Lower lobe of right lung (tissue), 2 donors: ENCODE data around the gene ACKR3. TPM values are rescaled to one million over a fixed set of nuclear protein-coding genes. Genes with fewer than 3 reads are reported as not detected.

ENCODE experiments used
- ATAC-seq, 2 donors: fragments of 200-7000 bp; cut with Tn5 transposase; one replicate each; pipeline ENCODE4 v1.9.1; 2020 to 2022; ENCODE audit warnings: mild to moderate bottlenecking in 2 of 2, moderate library complexity in 2 of 2
- DNase-seq: peaks from one replicate; pipeline ENCODE4 v3.0.0-alpha.2; 2020
- H3K27ac ChIP-seq: fragments of 200-600 bp; one replicate; pipeline ENCODE4 v1.8.0; 2022
- H3K27me3 ChIP-seq: fragments of 200-600 bp; one replicate; pipeline ENCODE4 v1.8.0; 2022; ENCODE audit warnings: low read depth
- H3K36me3 ChIP-seq: fragments of 200-600 bp; one replicate; pipeline ENCODE4 v1.8.0; 2022; ENCODE audit warnings: mild to moderate bottlenecking
- H3K4me1 ChIP-seq: fragments of 200-600 bp; one replicate; pipeline ENCODE4 v1.8.0; 2022
- H3K4me3 ChIP-seq: fragments of 200-600 bp; one replicate; pipeline ENCODE4 v1.8.0; 2022; ENCODE audit warnings: mild to moderate bottlenecking
- H3K9me3 ChIP-seq: fragments of 200-600 bp; one replicate; pipeline ENCODE4 v1.8.0; 2022
- intact Hi-C: fragments of 100-400 bp; cut with DNase I; formaldehyde crosslinking; loops from one replicate; pipeline ENCODE4 v1.11.0; 2022
- total RNA-seq: library from RNA; stranded (reverse); fragmentation: NEBNext Ultra II Directional; extraction: Animal tissue kit (Norgen Biotek cat#: 25700); gene quantifications from one replicate; pipeline ENCODE4 v1.2.1, GENCODE V29; 2021
- TF ChIP-seq, protein P1 (sequence below): fragments of 200-600 bp; IDR thresholded peaks from one replicate; pipeline ENCODE4 v1.8.0; 2022; ENCODE audit warnings: antibody characterized with exemption, mild to moderate bottlenecking
- donor health status: DM: no; HTN: yes; CAD: no; lungs with severe emphysema.

Gene ACKR3
- total RNA-seq, 1 donor from 2014 or later = 12.6 TPM

DNA sequence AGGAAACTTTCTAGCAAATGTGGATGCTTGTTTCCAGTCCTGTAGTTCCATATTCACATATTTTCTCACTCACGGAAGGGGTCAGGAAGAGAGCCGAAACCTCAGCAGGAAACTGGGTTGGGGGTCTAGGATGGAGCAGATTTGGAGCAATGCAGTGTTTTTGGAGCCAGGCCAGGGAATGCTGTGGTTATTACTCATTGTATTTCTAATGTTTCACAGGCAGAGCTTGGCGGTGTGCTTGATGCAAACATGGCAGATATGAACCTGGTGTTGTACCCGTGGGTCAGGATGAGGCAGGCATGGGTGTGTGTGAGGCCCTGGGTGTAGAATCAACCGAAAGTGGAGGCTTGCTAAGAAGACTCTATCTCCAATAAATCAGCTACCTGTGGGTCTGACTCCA, 34.6 kb upstream of the ACKR3 start:
- H3K36me3 ChIP-seq = no peaks in the 10 kb centered on the region
- TF ChIP-seq, protein P1, sequence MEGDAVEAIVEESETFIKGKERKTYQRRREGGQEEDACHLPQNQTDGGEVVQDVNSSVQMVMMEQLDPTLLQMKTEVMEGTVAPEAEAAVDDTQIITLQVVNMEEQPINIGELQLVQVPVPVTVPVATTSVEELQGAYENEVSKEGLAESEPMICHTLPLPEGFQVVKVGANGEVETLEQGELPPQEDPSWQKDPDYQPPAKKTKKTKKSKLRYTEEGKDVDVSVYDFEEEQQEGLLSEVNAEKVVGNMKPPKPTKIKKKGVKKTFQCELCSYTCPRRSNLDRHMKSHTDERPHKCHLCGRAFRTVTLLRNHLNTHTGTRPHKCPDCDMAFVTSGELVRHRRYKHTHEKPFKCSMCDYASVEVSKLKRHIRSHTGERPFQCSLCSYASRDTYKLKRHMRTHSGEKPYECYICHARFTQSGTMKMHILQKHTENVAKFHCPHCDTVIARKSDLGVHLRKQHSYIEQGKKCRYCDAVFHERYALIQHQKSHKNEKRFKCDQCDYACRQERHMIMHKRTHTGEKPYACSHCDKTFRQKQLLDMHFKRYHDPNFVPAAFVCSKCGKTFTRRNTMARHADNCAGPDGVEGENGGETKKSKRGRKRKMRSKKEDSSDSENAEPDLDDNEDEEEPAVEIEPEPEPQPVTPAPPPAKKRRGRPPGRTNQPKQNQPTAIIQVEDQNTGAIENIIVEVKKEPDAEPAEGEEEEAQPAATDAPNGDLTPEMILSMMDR = no peak
- intact Hi-C loops = no loop called here
- no peak overlapping the region for H3K4me3 ChIP-seq
- no peaks in the 10 kb centered on the region for H3K4me1 ChIP-seq
- H3K27me3 ChIP-seq = no peaks in the 10 kb centered on the region
- no peak overlapping the region for H3K27ac ChIP-seq
- DNase-seq (no peak), ATAC-seq (no peak)
- H3K9me3 ChIP-seq = no peaks in the 10 kb centered on the region

DNA sequence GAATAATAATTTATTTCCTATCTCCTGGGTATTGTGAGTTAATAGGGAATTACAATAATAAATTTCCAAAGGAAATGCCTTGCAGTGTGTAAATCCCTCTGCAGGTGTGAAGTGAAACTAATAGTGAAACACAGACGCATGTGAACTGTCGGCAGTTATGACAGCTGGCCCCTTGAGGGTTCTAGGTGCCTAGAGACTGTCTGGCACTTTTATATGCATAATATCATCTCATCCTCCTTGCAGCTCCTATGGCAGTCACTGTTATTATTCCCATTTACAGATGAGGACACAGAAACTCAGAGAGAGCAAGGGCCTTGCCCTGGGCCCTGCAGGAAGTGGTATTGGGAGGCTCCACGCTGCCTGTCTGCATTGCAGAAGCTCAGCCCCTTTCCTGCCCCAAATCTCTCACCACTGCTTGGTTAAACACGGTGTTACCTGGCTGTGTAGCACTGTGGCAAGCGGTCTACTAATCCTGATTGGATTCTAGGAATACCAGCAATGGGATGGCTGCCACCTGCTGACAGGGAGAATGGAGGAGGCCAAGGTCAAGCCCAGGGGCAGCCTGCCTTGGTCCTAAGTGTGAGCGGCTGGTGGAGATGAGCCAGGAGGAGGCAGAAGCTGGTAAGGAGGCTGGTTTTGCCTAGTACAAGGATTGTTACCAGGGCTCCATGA, 32.8 kb upstream of the ACKR3 start:
- H3K27me3 ChIP-seq = no peaks in the 10 kb centered on the region
- peak overlapping the region; percentile 22 for H3K4me3 ChIP-seq
- H3K27ac ChIP-seq = no peak overlapping the region
- TF ChIP-seq, protein P1 = no peak
- intact Hi-C loops = no loop called here
- ATAC-seq (peak; percentile 33 to 36), DNase-seq (no peak)
- H3K9me3 ChIP-seq = no peaks in the 10 kb centered on the region
- no peaks in the 10 kb centered on the region for H3K4me1 ChIP-seq
- H3K36me3 ChIP-seq = no peaks in the 10 kb centered on the region

DNA sequence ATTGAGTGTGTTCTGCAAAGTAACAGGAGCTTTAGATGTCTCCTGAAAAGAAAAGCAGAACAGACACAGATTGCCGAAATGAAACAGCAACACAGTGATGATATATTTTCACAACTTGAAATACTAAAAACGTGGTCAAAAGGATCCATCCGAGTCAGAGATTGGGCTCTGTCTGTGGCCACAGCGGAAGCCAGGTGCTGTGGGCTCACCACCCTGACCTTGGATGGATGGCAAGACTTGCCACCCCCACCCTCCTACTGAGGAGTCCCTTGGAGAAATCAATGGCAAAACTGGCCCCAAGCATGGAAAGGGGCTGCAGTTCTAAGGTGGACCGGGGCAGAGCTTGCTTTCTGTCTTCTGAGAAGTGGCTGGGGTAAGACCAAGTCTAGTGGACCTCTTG, 31.4 kb upstream of the ACKR3 start:
- Histone ChIP-seq H3K36me3 (no peaks in the 10 kb centered on the region), H3K27ac (no peak overlapping the region), H3K4me3 (peak overlapping the region; percentile 22), H3K27me3 (no peaks in the 10 kb centered on the region), H3K4me1 (no peaks in the 10 kb centered on the region), H3K9me3 (no peaks in the 10 kb centered on the region)
- DNase-seq (no peak), ATAC-seq (no peak)
- intact Hi-C loops = no loop called here
- TF ChIP-seq, protein P1 = no peak

DNA sequence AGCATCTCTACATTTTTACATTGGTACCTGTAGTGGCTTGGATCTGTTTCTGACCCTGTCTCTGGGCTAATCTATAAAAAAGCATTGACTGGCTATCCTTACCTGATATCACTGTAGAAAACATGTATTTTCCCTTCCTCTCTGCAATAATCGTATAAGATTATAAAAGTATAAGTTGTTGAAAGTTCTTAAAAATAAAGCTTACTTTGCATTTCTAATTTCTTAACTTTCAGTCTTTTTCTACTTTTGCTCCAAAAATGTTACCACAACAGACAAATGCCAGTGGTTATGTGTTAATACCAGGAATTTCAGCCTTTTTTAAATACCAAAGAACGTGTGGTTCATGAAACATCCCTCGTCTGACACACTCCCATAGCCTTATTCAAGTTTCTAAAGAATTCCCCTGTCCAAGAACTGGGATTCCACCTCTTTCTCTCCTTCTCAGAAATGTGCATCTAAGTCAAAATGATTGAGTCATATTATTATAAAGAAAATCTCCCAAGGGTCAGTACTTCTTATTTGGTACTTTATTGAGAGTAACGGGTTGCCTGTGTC, 28.5 kb upstream of the ACKR3 start:
- intact Hi-C loops = no loop called here
- H3K4me3 ChIP-seq = no peak overlapping the region
- H3K27ac ChIP-seq = no peak overlapping the region
- no peaks in the 10 kb centered on the region for H3K27me3 ChIP-seq
- peaks cover 1% of the 10 kb centered on the region for H3K4me1 ChIP-seq
- ATAC-seq (no peak), DNase-seq (no peak)
- H3K36me3 ChIP-seq = no peaks in the 10 kb centered on the region
- H3K9me3 ChIP-seq = no peaks in the 10 kb centered on the region
- TF ChIP-seq, protein P1 = no peak

DNA sequence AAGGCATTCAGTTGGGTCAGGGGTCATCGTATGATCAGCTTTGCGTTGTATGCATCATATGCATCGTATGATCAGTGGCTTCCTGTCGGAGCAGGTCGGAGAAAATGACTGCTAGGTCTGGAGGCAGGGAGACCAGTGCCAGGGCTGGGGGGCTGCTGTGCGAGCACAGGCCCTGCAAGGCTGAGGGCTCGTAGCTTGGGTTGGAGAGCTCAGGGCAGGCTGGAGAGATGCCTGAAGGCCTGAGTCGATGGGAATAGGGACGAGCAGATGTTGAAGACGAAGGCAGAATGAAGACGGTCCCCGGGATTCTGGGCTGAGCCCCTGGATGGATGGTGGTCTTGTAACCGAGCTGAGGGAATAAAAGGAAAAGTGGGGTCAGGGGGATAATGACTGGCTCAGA, 25.3 kb upstream of the ACKR3 start:
- Histone ChIP-seq H3K27me3 (no peaks in the 10 kb centered on the region), H3K9me3 (no peaks in the 10 kb centered on the region), H3K4me3 (no peak overlapping the region), H3K36me3 (no peaks in the 10 kb centered on the region), H3K27ac (no peak overlapping the region), H3K4me1 (peaks cover 7% of the 10 kb centered on the region)
- intact Hi-C loops = no loop called here
- ATAC-seq (no peak), DNase-seq (no peak)
- TF ChIP-seq, protein P1 = no peak
